Upper lobe of right lung (tissue), 1 donor: ENCODE measurements around the gene SLC35F1. TPM values are rescaled to one million over a fixed set of nuclear protein-coding genes. Genes with fewer than 3 reads are reported as not detected.

Experiments
- ATAC-seq: fragments of 200-7000 bp; cut with Tn5 transposase; one replicate; pipeline ENCODE4 v1.9.1; 2020; ENCODE audit warnings: mild to moderate bottlenecking, moderate library complexity
- DNase-seq: peaks from one replicate; pipeline ENCODE4 v3.0.0-alpha.2; 2020
- H3K27ac ChIP-seq: fragments of 200-600 bp; one replicate; pipeline ENCODE4 v1.8.0; 2022
- H3K27me3 ChIP-seq: fragments of 200-600 bp; one replicate; pipeline ENCODE4 v1.8.0; 2022; ENCODE audit warnings: mild to moderate bottlenecking
- H3K36me3 ChIP-seq: fragments of 200-600 bp; one replicate; pipeline ENCODE4 v1.8.0; 2022
- H3K4me1 ChIP-seq: fragments of 200-600 bp; one replicate; pipeline ENCODE4 v1.8.0; 2022
- H3K4me3 ChIP-seq: fragments of 200-600 bp; one replicate; pipeline ENCODE4 v1.8.0; 2022; ENCODE audit warnings: mild to moderate bottlenecking
- H3K9me3 ChIP-seq: fragments of 200-600 bp; one replicate; pipeline ENCODE4 v1.8.0; 2022
- CTCF ChIP-seq: fragments of 200-600 bp; IDR thresholded peaks from one replicate; pipeline ENCODE4 v1.8.0; 2022; ENCODE audit warnings: antibody characterized with exemption
- intact Hi-C: fragments of 100-400 bp; cut with DNase I; formaldehyde crosslinking; loops from one replicate; pipeline ENCODE4 v1.11.0; 2022
- total RNA-seq: library from RNA; stranded (reverse); fragmentation: NEBNext Ultra II Directional; extraction: Animal tissue kit (Norgen Biotek cat#: 25700); gene quantifications from one replicate; pipeline ENCODE4 v1.2.1, GENCODE V29; 2021
- donor health status: DM: no; HTN: yes; CAD: no; lungs with severe emphysema.

Gene SLC35F1
- total RNA-seq, 1 donor from 2014 or later = 0.29 TPM

- intact Hi-C loops = no loop called here
- H3K4me3 ChIP-seq = no peak overlapping the region
- H3K36me3 ChIP-seq = no peaks in the 10 kb centered on the region
- DNase-seq = no peak
- H3K27me3 ChIP-seq = no peaks in the 10 kb centered on the region
- no peak overlapping the region for H3K27ac ChIP-seq
- no peaks in the 10 kb centered on the region for H3K4me1 ChIP-seq
- no peak for ATAC-seq
- TF ChIP-seq CTCF = no peak
- H3K9me3 ChIP-seq = no peaks in the 10 kb centered on the region
Measured at GRCh38 chr6:117890172-117890571, 16.9 kb upstream of the SLC35F1 start.

- ATAC-seq (peak; percentile 54), DNase-seq (no peak)
- H3K4me3 ChIP-seq = peak overlapping the region; percentile 25
- H3K27ac ChIP-seq = no peak overlapping the region
- intact Hi-C loops = no loop called here
- no peaks in the 10 kb centered on the region for H3K36me3 ChIP-seq
- H3K27me3 ChIP-seq = peaks cover 45% of the 10 kb centered on the region
- H3K4me1 ChIP-seq = no peaks in the 10 kb centered on the region
- H3K9me3 ChIP-seq = no peaks in the 10 kb centered on the region
- TF ChIP-seq CTCF = no peak
Measured at GRCh38 chr6:117906507-117906957, 532 bp upstream of the SLC35F1 start.

GRCh38 chr6:117907601-117908245, 659 bp downstream of the SLC35F1 start:
- H3K9me3 ChIP-seq = no peaks in the 10 kb centered on the region
- DNase-seq (peak; percentile 65), ATAC-seq (peak; percentile 51)
- peaks cover 45% of the 10 kb centered on the region for H3K27me3 ChIP-seq
- H3K36me3 ChIP-seq = no peaks in the 10 kb centered on the region
- H3K27ac ChIP-seq = no peak overlapping the region
- peak overlapping the region; percentile 56 for H3K4me3 ChIP-seq
- H3K4me1 ChIP-seq = no peaks in the 10 kb centered on the region
- TF ChIP-seq CTCF = no peak
- intact Hi-C loops = no loop called here

- no peaks in the 10 kb centered on the region for H3K4me1 ChIP-seq
- no peaks in the 10 kb centered on the region for H3K36me3 ChIP-seq
- H3K27me3 ChIP-seq = peaks cover 45% of the 10 kb centered on the region
- DNase-seq (no peak), ATAC-seq (peak; percentile 24)
- peak overlapping the region; percentile 56 for H3K4me3 ChIP-seq
- H3K27ac ChIP-seq = no peak overlapping the region
- no peak for TF ChIP-seq CTCF
- no peaks in the 10 kb centered on the region for H3K9me3 ChIP-seq
- intact Hi-C loops = no loop called here
Measured at GRCh38 chr6:117908246-117909068, 1.4 kb downstream of the SLC35F1 start.

GRCh38 chr6:117909638-117910037, 2.6 kb downstream of the SLC35F1 start:
- peaks cover 44% of the 10 kb centered on the region for H3K27me3 ChIP-seq
- no peak overlapping the region for H3K27ac ChIP-seq
- DNase-seq (no peak), ATAC-seq (no peak)
- no peaks in the 10 kb centered on the region for H3K4me1 ChIP-seq
- no peaks in the 10 kb centered on the region for H3K36me3 ChIP-seq
- no peak for TF ChIP-seq CTCF
- no peaks in the 10 kb centered on the region for H3K9me3 ChIP-seq
- intact Hi-C loops = no loop called here
- H3K4me3 ChIP-seq = no peak overlapping the region
